Stimulated activated CD4-positive, alpha-beta T cell treated with anti-CD3 and anti-CD28 coated beads, Interleukin-1b, Interleukin-23, amount 100 ng/mL, for 24 hours (primary cell): ENCODE measurements around the gene MT1A.
A peak's percentile ranks its signal among the peaks of the same experiment; 100 is the strongest.

Experiments
- DNase-seq, 4 experiments: peaks; one replicate each; pipeline ENCODE4 v3.0.0-alpha.2; 2020; ENCODE audit warnings: low read depth in 4 of 4, low spot score in 1 of 4

Gene MT1A

DNA sequence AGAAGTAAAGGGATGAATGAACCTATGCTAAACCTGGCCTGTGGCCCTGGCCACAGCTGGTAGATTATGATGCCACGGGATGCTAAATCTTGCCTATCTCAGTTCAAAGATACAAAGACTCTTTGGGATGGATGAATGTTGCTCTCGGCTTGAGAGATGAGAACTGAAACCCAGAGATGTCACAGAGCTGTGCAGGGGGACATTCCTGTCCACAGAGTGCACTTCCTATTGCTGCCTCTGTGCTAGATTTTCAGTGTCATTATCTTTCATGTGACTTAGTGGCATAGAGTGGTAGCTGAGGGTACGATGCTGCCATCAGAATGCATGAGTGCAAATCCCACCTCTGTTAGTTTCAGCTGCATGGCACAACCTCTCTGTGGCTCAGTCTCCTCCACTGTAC is 8.3 kb upstream of the MT1A start:
- no peak for DNase-seq

DNA sequence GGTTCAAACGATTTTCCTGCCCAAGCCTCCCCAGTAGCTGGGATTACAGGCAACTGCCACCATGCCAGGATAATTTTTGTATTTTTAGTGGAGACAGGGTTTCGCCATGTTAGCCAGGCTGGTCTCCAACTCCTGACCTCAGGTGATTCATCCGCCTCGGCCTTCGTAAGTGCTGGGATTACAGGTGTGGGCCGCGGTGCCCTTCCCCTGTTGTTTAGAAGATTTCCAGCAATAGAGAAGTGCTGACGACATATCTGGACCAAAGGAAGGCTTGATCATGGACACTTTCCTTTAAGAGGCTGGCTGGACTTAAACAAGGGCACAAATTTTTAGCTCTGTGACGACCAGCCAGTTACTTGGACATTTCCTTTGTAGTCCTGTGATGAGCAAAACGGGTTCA is 7.3 kb upstream of the MT1A start:
- DNase-seq, result no peak

DNA sequence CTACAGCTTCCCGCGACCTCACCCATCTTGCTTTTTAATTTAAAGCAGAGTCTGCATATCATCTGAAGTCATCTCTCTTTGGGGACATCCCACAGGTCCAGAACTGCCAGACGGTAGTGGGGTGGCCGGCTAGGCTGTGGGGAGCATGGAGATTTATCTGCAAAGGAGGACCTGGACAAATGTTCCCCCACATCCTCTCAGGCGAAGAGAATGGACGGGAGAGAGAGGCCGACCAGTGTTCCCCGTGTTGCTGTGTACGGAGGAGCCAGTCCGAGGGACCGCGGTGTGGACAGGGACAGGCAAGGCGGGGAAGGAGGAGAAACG is 6.7 kb upstream of the MT1A start:
- no peak for DNase-seq

DNA sequence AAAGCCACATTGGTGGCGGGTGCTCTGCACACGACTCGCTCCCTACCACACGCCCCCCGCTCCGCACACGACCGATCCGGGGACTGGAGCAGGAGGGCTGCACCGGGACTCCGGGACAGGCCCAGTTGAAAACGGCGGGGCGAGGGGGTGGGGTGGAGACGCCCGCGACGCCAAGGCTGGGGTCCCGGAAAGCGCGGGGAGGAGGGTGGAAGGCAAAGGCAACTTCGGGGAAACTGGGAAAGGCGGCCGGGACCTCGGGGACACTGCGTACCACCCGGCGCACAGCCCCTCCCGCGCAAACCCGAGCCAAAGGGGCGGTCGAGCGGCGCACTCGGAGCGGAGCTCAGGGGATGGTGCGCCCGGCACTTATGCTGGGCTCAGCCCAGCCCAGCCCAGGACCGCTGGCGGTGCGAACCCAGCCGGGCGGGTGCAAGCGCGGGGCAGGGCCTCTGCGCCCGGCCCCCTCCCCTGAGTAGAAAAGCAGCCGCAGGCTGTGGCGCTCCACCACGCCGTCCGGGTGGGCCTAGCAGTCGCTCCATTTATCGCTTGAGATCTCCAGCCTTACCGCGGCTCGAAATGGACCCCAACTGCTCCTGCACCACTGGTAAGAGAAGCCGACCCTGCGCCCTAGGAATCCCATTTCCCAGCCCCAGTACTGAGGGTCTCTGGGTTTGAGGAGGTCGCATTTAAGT is 6.2 kb upstream of the MT1A start, which contains the start of gene MT1M:
TSS of gene MT1M (plus strand) at position 504 of the 692 bp plus-strand sequence. CDS start at position 577, 73 bp downstream.
- DNase-seq, result no peak

DNA sequence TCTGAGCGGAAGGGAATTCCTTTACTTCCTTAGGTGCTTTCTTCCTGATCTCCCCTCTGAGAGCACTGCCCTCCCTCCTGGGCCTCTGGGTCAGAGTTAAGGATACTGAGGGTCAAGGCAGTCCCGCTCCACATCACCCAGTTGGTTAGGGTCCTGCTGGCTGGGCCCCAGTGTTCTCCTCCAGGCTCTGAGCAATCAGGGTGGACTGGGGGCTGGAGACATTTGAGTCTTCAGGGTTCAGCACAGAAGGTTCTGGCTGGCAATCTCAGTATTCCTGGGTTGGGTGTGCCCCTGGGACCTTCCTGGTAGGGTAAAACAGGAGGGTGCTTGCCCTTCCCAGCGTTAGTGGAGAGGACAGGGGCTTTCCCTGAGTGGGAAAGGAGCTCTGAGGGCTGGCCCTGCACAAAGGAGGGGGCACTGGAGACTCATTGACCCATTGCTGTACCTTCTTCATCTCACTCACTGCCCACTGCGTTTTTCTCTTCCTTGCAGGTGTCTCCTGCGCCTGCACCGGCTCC is 5.6 kb upstream of the MT1A start:
- DNase-seq, result no peak

DNA sequence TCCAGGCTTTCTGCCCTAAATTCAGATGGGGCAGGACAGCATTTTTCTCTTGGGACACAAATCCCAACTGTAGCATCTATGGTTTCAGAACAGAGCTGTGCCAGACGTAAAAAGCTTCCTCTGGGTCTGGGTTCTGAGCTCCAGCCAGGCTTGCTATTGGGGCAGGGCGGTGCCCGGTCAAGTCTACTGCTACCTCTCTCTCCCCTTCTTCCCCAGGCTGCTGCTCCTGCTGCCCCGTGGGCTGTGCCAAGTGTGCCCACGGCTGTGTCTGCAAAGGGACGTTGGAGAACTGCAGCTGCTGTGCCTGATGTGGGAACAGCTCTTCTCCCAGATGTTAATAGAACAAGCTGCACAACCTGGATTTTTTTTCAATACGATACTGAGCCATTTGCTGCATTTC is 4.9 kb upstream of the MT1A start:
- DNase-seq, result no peak

DNA sequence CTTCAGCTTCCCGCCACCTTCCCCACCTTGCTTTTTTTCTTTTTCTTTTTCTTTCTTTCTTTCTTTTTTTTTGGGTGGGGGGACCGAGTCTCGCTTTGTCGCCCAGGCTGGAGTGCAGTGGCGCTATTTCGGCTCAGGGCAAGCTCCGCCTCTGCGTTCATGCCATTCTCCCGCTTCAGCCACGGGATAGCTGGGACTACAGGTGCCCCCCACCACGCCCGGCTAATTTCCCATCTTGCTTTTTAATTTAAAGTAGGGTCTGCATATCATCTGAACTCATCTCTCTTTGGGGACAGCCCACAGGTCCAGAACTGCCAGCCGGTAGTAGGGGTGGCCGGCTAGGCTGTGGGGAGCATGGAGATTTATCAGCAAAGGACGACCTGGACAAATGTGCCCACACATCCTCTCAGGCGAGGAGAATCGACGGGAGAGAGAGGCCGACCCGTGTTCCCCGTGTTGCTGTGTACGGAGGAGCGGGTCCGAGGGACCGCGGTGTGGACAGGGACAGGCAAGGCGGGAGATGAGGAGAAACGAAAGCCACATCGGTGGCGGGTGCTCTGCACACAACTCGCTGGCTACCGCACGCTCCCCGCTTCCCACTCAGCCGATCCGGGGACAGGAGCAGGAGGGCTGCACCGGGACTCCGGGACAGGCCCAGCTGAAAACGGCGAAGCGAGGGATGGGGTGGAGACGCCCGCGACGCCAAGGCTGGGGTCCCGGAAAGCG is 3.6 kb upstream of the MT1A start:
- no peak for DNase-seq

DNA sequence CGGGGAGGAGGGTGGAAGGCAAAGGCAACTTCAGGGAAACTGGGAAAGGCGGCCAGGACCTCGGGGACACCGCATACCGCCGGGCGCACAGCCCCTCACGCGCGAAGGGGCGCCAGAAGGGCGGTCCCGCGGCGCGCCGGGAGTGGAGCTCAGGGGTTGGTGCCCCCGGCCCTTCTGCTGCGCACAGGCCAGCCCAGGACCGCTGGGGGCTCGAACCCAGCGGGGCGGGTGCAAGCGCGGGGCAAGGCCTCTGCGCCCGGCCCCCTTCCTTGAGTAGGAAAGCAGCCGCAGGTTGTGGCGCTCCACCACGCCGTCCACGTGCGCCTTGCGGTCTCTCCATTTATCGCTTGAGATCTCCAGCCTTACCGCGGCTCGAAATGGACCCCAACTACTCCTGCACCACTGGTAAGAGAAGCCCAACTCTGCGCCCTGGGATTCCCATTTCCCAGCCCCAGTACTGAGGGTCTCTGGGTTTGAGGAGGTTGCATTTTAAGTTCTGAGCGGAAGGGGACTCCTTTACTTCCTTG is 3.0 kb upstream of the MT1A start:
- DNase-seq, result no peak

DNA sequence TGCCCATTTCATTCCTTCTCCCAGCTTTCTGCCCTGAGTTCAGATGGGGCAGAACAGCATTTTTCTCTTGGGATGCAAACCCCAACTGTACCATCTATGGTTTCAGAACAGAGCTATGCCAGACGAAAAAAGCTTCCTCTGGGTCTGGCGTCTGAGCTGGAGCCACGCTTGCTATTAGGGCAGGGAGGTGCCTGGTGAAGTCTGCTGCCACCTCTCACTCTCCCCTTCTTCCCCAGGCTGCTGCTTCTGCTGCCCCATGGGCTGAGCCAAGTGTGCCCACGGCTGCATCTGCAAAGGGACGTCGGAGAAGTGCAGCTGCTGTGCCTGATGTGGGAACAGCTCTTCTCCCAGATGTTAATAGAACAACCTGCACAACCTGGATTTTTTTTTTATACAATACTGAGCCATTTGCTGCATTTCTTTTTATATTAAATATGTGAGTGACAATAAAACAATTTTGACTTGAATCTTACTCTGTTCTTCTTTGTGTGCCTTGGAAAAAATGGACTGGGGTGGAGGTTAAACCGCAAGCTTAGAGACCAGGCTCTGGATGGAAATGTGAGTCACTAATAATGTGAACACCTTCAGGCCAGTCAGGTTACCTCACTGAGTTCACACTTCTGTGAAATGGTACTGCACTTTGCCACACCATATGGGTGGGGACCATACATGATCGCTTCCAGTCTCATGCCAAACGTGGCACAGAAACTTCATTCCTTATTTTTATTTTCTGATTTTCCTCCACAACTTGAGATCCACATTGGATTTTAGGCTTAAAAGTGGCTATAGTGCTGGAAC is 1.7 kb upstream of the MT1A start:
- DNase-seq, result no peak

DNA sequence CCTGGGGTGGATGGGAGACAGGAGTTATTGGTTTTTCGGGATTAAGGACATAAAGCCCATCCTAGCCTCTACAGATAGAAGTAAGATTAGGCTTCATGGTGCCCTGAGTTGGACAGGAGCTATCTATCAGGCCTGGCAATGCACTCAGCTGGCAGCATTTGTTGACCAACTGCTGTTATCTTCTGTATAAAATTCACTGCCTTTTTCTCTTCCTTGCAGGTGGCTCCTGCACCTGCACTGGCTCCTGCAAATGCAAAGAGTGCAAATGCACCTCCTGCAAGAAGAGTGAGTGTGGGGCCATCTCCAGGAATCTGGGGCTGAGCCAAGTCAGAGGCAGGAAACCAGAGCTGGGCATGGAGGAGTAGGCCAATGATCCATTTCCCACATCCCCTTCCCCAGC is 579 bp downstream of the MT1A start:
- DNase-seq, result no peak

DNA sequence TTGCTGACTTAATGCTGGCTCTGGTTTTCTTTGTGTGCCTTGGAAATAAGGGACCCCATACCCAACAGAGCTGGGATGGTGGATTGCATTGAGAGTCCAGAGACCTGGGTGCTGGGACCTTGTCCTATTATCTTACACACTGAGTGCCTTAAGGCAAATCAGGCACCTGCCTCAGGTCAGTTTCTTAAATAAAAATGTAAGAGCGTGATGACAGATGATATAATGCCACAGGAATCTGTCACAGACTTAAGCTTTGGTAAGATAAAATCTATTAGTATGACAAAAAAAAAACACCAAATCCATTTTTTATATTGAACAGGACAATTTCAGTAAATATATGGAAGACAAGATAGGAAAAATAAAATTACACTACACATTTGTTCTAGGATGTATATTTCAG is 1.6 kb downstream of the MT1A start:
- no peak for DNase-seq

DNA sequence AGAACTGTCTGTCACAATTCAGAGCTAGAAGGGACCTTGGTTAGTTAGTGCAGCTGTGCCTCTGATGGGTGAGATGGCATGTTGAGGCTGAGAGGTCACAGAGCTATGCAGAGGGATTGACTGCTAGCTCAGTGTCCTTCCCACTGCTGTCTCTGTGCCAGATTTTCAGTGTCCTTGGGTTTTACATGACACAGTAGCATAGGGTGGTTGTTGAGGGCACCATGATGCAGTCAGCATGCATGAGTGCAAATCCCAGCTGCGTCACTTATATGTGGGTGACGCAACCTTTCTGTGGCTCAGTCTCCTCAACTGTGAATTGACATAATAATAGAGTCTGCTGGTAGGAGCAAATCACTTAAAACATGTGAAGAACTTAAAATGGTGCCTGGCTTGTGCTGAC is 2.7 kb downstream of the MT1A start:
- no peak for DNase-seq

DNA sequence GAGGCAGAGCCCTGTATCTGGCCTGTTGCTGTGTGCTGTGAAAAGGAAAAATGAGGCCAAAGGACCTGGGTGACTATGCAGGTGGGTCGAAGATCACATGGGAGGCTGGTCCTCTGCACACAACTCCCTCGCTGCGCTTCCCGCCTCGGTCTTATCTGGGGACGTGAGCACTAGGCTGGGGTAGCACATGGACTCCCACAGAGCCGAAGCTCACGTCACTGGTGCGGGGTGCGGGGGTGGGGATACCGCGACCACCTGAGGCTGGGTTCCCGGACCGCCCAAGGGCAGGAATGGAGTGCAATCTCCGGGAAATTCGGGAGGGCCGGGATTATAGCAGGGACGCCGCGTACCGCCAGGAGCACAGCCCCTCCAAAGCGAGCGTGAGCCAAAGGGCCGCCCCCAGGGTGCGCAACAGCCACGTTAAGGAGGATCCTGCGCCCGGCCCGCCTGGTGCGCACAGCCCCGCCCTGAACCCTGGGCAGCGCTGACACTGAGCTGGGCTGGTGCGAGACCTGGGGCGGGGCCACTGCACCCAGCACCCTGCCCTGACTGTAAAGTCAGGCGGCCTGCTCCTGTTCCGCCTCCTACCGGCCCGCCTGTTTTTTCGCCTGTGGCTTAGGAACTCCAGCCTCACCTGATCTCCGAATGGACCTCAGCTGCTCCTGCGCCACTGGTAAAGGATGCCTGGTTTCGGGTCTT is 4.8 kb downstream of the MT1A start:
- DNase-seq, result peak in 3 of 4 experiments; percentile 47 to 72 (median 59)

DNA sequence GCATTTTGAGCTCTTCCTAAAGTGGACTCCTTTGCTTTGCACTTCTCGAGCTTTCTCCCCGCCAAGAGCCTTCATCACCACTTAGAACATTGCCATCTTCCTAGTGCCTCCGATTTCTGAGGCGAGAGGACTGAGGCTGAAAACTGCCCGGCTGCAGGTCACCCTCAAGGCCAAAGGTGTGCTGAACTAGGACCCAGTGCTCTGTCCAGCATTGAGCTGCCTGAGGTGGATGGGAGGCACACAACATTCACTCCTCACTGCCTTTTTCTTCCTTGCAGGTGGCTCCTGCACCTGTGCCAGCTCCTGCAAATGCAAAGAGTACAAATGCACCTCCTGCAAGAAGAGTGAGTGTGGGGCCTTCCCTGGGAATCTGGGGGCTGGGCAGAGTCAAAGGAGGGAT is 5.4 kb downstream of the MT1A start:
- no peak for DNase-seq

DNA sequence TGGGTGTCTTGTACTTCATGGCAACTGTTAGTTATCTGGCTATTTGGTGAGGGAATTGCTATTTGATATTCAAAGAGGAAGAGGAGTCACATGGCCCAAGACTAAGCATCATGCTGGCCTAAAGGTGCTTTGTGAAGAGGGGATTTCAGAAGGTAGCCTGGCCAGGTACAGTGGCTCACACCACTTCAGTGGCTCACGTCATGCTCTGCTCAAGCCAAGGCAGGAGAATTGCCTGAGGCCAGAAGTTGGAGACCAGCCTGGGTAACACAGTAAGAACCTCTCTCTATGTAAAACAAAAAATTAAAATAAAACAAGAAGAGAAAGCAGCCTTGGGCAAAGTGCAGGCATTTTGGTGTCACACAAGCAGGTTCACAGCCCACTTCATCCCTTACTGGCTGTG is 6.8 kb downstream of the MT1A start:
- DNase-seq, result no peak

DNA sequence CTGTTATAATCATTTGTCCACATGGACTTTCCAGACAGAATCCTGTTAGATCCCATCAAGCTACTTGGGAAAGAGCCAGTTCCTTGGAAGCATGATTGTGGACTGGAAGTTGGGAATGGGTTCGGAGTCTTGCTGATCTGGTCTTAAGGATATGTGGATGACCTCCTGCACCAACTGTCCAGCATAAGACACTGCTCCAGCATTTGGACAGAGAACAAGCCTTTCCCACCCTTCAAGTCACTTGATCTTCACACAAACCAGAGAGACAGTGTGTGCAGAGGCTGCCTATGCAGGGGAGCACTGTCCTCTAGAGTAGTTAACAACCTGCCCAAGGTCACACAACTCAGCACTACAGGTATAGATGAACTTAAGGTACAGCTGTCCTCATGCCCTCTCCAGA is 7.4 kb downstream of the MT1A start:
- DNase-seq, result no peak

DNA sequence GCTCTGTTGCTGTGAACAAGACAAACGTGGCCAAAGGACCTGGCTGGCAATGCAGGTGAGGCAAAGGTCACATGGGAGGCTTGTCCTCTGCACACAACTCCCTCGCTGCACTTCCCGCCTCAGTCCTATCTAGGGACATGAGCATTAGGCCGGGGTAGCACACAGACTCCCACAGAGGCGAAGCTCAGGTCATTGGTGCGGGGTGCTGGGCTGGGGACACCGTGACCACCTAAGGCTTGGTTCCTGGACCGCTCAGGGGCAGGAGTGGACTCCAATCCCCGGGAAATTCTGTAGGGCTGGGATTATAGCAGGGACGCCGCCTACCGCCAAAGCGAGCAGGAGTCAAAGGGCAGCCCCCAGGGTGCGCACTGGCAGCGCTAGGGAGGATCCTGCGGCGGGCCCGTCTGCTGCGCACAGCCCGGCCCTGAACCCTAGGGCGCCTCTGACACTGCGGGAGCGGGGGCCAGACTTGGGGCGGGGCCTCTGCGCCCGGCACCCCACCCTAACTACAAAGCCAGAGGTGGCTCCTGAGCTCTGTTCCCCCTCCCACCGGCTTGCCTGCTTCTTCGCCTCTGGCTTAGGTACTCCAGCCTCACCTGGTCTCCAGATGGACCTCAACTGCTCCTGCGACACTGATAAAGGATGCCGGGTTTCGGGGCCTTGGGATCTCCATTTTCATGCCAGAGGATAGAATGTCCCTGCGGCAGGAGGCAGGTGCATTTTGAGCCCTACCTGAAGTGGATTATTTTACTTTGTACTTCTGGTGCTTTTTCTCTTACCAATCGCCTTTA is 9.4 kb downstream of the MT1A start:
- DNase-seq, result no peak

DNA sequence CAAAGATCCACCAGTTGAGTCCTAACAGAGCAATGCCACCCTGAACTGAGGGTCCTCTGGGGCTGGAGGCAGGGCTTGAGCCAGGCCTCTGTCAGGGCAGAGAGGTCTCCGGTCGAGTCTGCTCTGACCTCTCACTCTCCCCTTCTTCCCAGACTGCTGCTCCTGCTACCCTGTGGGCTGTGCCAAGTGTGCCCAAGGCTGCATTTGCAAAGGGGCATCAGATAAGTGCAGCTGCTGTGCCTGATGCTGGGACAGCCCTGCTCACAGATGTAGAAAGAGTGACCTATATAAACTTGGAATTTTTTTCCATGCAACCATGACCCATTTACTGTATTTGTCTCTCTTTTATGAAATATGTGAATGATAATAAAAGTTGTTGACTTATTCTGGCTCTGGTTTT is 10.8 kb downstream of the MT1A start:
- no peak for DNase-seq

DNA sequence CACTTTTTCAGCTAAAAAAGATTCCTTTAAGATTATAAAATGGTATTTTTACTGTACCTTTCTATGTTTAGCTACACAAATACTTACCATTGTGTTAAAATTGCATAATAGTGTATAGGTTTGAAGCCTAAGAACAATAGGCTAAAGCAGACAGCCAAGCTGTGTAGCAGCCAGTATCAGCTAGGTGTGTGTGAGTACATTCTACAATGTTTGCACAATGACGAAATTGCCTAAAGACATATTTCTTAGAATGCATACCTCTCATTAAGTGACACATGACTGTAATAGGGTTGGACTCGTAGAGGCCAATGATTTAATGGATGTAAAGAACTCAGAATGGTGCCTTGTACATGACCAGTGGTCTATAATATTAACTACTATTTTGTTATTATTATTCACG is 11.4 kb downstream of the MT1A start:
- no peak for DNase-seq

DNA sequence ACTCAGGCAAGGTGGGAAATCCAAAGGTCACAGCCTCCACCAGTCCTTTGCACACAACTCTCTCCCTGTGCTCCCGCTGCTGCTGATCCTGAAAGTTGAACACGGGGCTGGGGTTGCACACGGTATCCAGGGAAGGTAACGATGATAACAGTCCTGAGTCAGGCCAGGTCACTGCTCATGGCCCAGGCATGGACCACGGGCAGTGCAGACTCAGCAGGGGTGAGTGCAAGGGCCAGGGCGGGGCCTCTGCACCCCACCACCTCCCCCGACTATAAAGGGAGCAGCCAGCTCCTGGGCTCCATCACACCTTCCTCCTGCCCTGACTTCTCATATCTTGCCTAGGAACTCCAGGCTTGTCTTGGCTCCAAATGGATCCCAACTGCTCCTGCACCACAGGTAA is 13.1 kb downstream of the MT1A start, which contains the start of gene MT1B:
TSS of gene MT1B (plus strand) at position 301 of the 400 bp plus-strand sequence. CDS start at position 369, 68 bp downstream.
- DNase-seq, result no peak
